ENCODE data around the gene TMEM44. TPM values are rescaled to one million over a fixed set of nuclear protein-coding genes. Genes with fewer than 3 reads are reported as not detected.

Gene TMEM44
- total RNA-seq, 3 donors from 2014 or later: 9.4 to 12.8 (median 9.6) TPM

DNA sequence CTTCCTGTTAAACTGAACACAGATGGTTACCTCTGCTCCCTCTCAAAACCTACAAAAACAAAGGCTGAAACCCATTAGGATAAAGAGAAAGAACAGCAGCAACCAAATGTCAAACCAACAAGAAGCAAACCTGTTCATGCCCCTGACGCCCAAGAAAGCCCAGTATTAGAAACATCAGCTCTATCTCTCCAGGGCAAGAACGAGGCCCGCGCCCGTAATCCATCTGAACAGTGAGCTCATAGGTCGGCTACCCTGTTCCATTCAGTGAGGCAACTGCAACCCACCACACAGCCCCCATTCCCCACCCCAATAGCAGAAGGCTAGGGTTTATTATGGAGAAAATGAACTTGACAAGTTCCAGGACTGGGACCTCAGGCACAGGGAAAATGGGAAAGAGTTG lies 28.7 kb upstream of the TMEM44 start:
- Histone ChIP-seq H3K4me3 (no peak overlapping the region), H3K9me3 (no peaks in the 10 kb centered on the region), H3K4me1 (no peaks in the 10 kb centered on the region), H3K27me3 (no peaks in the 10 kb centered on the region), H3K36me3 (peaks cover 4% of the 10 kb centered on the region), H3K27ac (no peak overlapping the region)
- intact Hi-C loops (cut with DNase I; ENCODE audit: low total_unique reads): no loop called here
- TF ChIP-seq POLR2A (IDR thresholded peaks at IDR 0.05) (no peak), POLR2AphosphoS5 (IDR thresholded peaks at IDR 0.05) (no peak), CTCF (IDR thresholded peaks at IDR 0.05) (no peak)
- DNase-seq (ENCODE audit: low spot score in 2 of 2): no peak

GRCh38 chr3:194661374-194661773 lies 28.2 kb upstream of the TMEM44 start:
- Histone ChIP-seq H3K27ac (no peak overlapping the region), H3K36me3 (peaks cover 4% of the 10 kb centered on the region)
- intact Hi-C loops (cut with DNase I; ENCODE audit: low total_unique reads): no loop called here

DNA sequence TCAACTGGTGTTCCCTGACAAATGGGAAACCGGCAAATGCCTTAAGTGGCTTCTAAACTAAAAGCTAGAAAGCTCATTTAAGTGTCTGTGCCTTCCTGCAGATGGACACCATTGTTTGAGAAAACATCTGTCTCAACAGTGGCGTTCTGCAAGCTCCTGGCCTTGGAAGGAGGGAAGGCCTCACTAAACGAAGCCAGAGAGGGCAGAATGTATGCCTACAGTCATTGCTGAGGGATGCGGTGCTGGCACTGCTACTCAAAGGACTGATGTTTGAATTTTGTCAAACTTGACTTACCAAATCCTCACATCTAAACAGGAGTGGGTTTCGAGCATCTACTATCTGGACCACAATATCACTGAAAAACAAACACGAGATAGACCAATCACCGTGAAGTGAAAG lies 26.6 kb upstream of the TMEM44 start:
- Histone ChIP-seq H3K27me3 (no peaks in the 10 kb centered on the region), H3K9me3 (no peaks in the 10 kb centered on the region), H3K4me1 (no peaks in the 10 kb centered on the region), H3K4me3 (no peak overlapping the region), H3K27ac (no peak overlapping the region), H3K36me3 (peaks cover 4% of the 10 kb centered on the region)
- intact Hi-C loops (cut with DNase I; ENCODE audit: low total_unique reads): no loop called here
- TF ChIP-seq CTCF (IDR thresholded peaks at IDR 0.05) (no peak), POLR2A (IDR thresholded peaks at IDR 0.05) (no peak), POLR2AphosphoS5 (IDR thresholded peaks at IDR 0.05) (no peak)
- DNase-seq (ENCODE audit: low spot score in 2 of 2): no peak

More at GRCh38 chr3:194661374-194661773, 28.2 kb upstream of the TMEM44 start:
- Histone ChIP-seq H3K4me3 (no peak overlapping the region), H3K4me1 (no peaks in the 10 kb centered on the region), H3K9me3 (no peaks in the 10 kb centered on the region), H3K27me3 (no peaks in the 10 kb centered on the region)
- TF ChIP-seq POLR2AphosphoS5 (IDR thresholded peaks at IDR 0.05) (no peak), POLR2A (IDR thresholded peaks at IDR 0.05) (no peak), CTCF (IDR thresholded peaks at IDR 0.05) (no peak)
- DNase-seq (ENCODE audit: low spot score in 2 of 2): no peak

DNA sequence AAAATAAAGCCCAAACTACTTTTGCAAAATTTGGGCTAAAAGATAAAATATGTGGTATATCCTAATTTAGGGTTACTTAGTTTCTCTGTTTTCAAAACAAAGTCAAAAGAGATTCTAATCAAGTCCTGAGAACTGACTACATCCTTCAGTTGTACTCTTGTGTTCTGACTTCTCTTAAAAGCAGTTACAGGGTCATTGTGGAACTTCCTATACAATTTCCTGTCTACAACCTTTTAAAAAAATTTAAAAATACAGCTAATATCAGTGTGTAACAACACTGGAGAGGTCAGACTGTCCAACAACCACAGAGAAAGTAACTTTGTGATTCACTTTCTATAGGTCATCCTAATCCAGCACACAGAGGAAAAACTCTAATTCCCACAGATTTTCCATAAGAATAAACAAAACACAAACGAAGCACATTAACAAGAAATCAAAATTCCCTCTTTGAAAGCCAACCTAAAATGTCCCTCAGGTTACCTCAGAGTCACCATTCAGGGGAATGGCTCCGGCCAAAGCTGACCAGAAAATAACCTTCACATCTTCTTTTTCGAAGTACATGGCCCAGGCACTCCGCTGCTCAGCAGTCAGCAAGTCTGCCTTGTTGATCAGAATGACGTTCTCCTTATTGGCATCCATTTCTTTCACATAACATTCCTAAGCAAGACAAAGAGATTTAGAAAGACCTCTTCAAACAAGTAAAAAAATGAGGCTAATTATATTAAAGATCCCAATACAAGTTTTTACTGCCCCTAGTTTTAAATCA lies 25.4 kb upstream of the TMEM44 start:
- intact Hi-C loops (cut with DNase I; ENCODE audit: low total_unique reads): no loop called here
- no peak overlapping the region for H3K4me3 ChIP-seq
- H3K27ac ChIP-seq: no peak overlapping the region

More for the DNA sequence above, 25.4 kb upstream of the TMEM44 start:
- H3K9me3 ChIP-seq: no peaks in the 10 kb centered on the region
- no peak for DNase-seq (ENCODE audit: low spot score in 2 of 2)
- H3K4me1 ChIP-seq: no peaks in the 10 kb centered on the region
- H3K36me3 ChIP-seq: peaks cover 4% of the 10 kb centered on the region
- TF ChIP-seq POLR2A (IDR thresholded peaks at IDR 0.05): no peak
- TF ChIP-seq CTCF (IDR thresholded peaks at IDR 0.05): no peak
- TF ChIP-seq POLR2AphosphoS5 (IDR thresholded peaks at IDR 0.05): no peak
- no peaks in the 10 kb centered on the region for H3K27me3 ChIP-seq
